HG03108 (cell line): ENCODE measurements around the gene PTPRN2.
"Not testable (repeated sequence)": the region's sequence is repeated elsewhere in the genome, so short reads cannot be mapped to it uniquely, and the experiment has no call there.

Experiments used
- ATAC-seq: cut with Tn5 transposase; IDR thresholded peaks from one replicate; pipeline ENCODE4 v1.9.1; 2021; ENCODE audit warnings: moderate library complexity; ENCODE audit not compliant: unreplicated experiment

Gene PTPRN2

GRCh38 chr7:157744786-157745601 is 842.6 kb downstream of the PTPRN2 start:
- ATAC-seq: no peak

GRCh38 chr7:157743781-157744525 is 843.7 kb downstream of the PTPRN2 start:
- no peak for ATAC-seq

- no peak for ATAC-seq
Measured at GRCh38 chr7:157740251-157740798, 847.3 kb downstream of the PTPRN2 start.

GRCh38 chr7:157739650-157740049 is 848.0 kb downstream of the PTPRN2 start:
- no peak for ATAC-seq

GRCh38 chr7:157739031-157739430 is 848.6 kb downstream of the PTPRN2 start:
- no peak for ATAC-seq

- no peak for ATAC-seq
Measured at GRCh38 chr7:157738066-157738460, 849.6 kb downstream of the PTPRN2 start.

- ATAC-seq: no peak
Measured at GRCh38 chr7:157737151-157738065, 850.2 kb downstream of the PTPRN2 start.

GRCh38 chr7:157736341-157736740 is 851.3 kb downstream of the PTPRN2 start:
- no peak for ATAC-seq

- ATAC-seq: no peak
Measured at GRCh38 chr7:157735826-157736225, 851.8 kb downstream of the PTPRN2 start.

- ATAC-seq: no peak
Measured at GRCh38 chr7:157734676-157735640, 852.7 kb downstream of the PTPRN2 start.

GRCh38 chr7:157733760-157734395 is 853.7 kb downstream of the PTPRN2 start:
- not testable (repeated sequence) for ATAC-seq

- no peak for ATAC-seq
Measured at GRCh38 chr7:157731126-157731525, 856.5 kb downstream of the PTPRN2 start.

GRCh38 chr7:157730614-157731013 is 857.0 kb downstream of the PTPRN2 start:
- ATAC-seq: no peak

GRCh38 chr7:157729566-157729965 is 858.1 kb downstream of the PTPRN2 start:
- ATAC-seq: no peak

- ATAC-seq: no peak
Measured at GRCh38 chr7:157727964-157728615, 859.5 kb downstream of the PTPRN2 start.

- ATAC-seq: no peak
Measured at GRCh38 chr7:157726764-157727163, 860.9 kb downstream of the PTPRN2 start.

- not testable (repeated sequence) for ATAC-seq
Measured at GRCh38 chr7:157725312-157725711, 862.3 kb downstream of the PTPRN2 start.

- no peak for ATAC-seq
Measured at GRCh38 chr7:157723205-157723604, 864.4 kb downstream of the PTPRN2 start.
